Measurements from ENCODE around the gene CABP1. TPM values are rescaled to one million over a fixed set of nuclear protein-coding genes. Genes with fewer than 3 reads are reported as not detected.

Gene CABP1
- total and polyA plus RNA-seq, 10 of the 15 experiments (the other 5 are each of a cell fraction or from before 2014, with no cell fraction given), result 0.16 to 2.4 (median 0.80) TPM; not detected in 2

DNA sequence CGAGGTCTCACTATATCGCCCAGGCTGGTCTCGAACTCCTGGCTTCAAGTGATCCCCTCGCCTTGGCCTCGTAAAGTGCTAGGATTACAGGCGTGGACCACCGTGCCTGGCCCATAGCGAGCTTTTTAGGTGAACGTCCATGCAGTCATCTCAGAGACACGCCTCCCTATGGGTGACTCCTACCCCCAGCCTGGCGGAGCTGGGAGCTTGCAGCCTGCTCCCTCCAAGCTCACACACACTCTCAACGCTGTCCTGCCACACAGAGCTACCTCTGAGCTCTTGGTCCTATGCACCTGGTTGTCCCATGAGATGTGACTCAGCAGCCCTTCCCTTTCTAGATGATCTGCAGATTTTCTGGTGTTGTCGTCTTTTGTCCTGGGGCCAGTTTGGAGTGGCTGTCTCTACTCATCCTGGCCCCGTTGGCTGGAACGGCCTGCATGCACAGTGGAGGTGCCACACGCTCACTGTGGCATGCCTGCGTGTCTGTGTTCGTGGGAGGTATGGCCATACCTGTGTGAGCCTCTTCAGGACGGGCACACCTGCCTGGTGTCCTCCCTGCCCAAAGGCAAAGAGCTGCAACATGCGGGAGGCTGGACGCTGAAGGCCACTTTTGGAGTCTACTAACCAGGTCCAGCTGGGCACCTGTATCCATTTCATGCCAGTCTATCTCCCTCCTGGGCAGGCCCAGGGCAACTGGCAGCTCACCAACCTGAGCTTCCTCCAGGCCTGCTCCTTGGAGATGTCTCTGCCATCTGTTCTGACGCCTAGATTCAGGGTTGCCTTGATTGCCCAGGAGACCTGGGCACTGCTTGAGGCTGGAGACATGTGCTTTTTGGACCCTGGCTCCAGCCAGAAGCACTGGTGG lies 18.1 kb downstream of the CABP1 start:
- WGBS (ENCODE audit: insufficient coverage, insufficient replicate concordance, low lambda C conversion rate, missing lambda C conversion rate), result 70% methylated on average over 22 of the region's 22 CpGs
- no peak for FAIRE-seq
- Histone ChIP-seq H4K20me1 (ENCODE audit: control insufficient read depth, insufficient read depth) (no peaks in the 10 kb centered on the region), H3K79me2 (ENCODE audit: control insufficient read depth, insufficient read depth, low read length) (no peaks in the 10 kb centered on the region), H3K4me1 (ENCODE audit: control insufficient read depth, insufficient read depth, low read length) (peaks cover 6% of the 10 kb centered on the region), H3K9ac (ENCODE audit: control insufficient read depth, insufficient read depth, low read length) (no peak overlapping the region), H3K9me3 (replicated peaks; ENCODE audit: control insufficient read depth, insufficient read depth, low read length) (no peaks in the 10 kb centered on the region), H3K4me2 (ENCODE audit: control insufficient read depth, insufficient read depth) (no peak overlapping the region), H2AFZ (ENCODE audit: control insufficient read depth, low read depth, low read length) (no peak overlapping the region), H3K4me3 (no peak overlapping the region), H3K27ac (ENCODE audit: control insufficient read depth, insufficient read depth) (no peak overlapping the region), H3K36me3 (ENCODE audit: control insufficient read depth in 2 of 2, insufficient read depth in 2 of 2, low read length in 1 of 2) (no peaks in the 10 kb centered on the region), H3K27me3 (replicated peaks in 1 of 2; ENCODE audit: control insufficient read depth in 2 of 2, insufficient read depth in 2 of 2, low read length in 1 of 2) (no peaks in the 10 kb centered on the region)
- ChIA-PET RAD21 (ENCODE audit: unreplicated experiment) (interaction anchor here (1.7 to 3.2 kb wide), 2 partner anchors 10 to 12 kb away, joined by 5 to 17 read pairs; no protein-coding TSS in a partner anchor), CTCF (interaction anchor here (1.0 to 6.2 kb wide), 4 partner anchors 11 to 313 kb away, joined by 3 to 74 read pairs (median 4); no protein-coding TSS in a partner anchor), POLR2A (interaction anchor here (0.6 to 1.9 kb wide), 4 partner anchors 9 to 165 kb away, joined by 3 to 4 read pairs (median 4); no protein-coding TSS in a partner anchor), SMC1A (ENCODE audit: uncharacterized antibody, unreplicated experiment) (interaction anchor here (1.2 to 2.4 kb wide), 4 partner anchors 10 to 20 kb away, joined by 3 to 22 read pairs (median 6); no protein-coding TSS in a partner anchor)
- no peak for ATAC-seq
- in situ Hi-C loops (cut with MboI) (no loop called here), intact Hi-C loops (cut with micrococcal nuclease; ENCODE audit: unreplicated experiment) (no loop called here)
- no peak for DNase-seq (ENCODE audit: low read depth, low spot score)
- no TSS peak for BruUV-seq (replicated peaks)
- TF ChIP-seq CHD4 (IDR thresholded peaks at IDR 0.05) (no peak), NFYA (IDR thresholded peaks at IDR 0.05; ENCODE audit: borderline replicate concordance, low read depth, low read length) (no peak), STAT3 (IDR thresholded peaks at IDR 0.05; ENCODE audit: low read depth, low read length) (no peak), GABPA (IDR thresholded peaks at IDR 0.05; ENCODE audit: low read depth) (no peak), RB1 (IDR thresholded peaks at IDR 0.05; ENCODE audit: borderline replicate concordance) (no peak), RCOR1 (conservative IDR thresholded peaks at IDR 0.05; ENCODE audit: low read depth, low read length) (no peak), TCF12 (IDR thresholded peaks at IDR 0.05; ENCODE audit: low read depth, low read length) (no peak)
